HL-60 (cell line): ENCODE data around the gene PTPRD.

Source experiments
- DNase-seq, 2 experiments: peaks; one replicate each; pipeline ENCODE4 v3.0.0-alpha.2; 2010 to 2020; ENCODE audit warnings: low read depth in 1 of 2, low spot score in 1 of 2
- H3K27ac ChIP-seq: fragments of 250-450 bp; sonication (Bioruptor Pico); replicated peaks from 2 replicates; pipeline ENCODE4 v1.5.1; 2020; ENCODE audit warnings: mild to moderate bottlenecking, moderate library complexity
- H3K27me3 ChIP-seq: fragments of 250-450 bp; sonication (Bioruptor Pico); 2 replicates; pipeline ENCODE4 v1.5.1; 2021; ENCODE audit warnings: mild to moderate bottlenecking, moderate library complexity; ENCODE audit not compliant: insufficient read depth, poor library complexity, severe bottlenecking
- H3K4me3 ChIP-seq: replicated peaks from 2 replicates; pipeline ENCODE4 v1.5.1; 2011; ENCODE audit warnings: mild to moderate bottlenecking, control low read depth, low read length; ENCODE audit not compliant: insufficient read depth
- CTCF ChIP-seq: IDR thresholded peaks from one replicate; pipeline ENCODE4 v1.5.1; 2011; ENCODE audit warnings: low read length, control low read depth, inconsistent platforms; ENCODE audit not compliant: insufficient read depth
- GABPA ChIP-seq: IDR thresholded peaks from 2 replicates; pipeline ENCODE4 v1.6.1; 2012; ENCODE audit warnings: low read depth
- POLR2AphosphoS5 ChIP-seq: IDR thresholded peaks from 2 replicates; pipeline ENCODE4 v1.6.1; 2012; ENCODE audit warnings: low read depth
- REST ChIP-seq: IDR thresholded peaks from 2 replicates; pipeline ENCODE4 v1.6.1; 2012; ENCODE audit warnings: low read depth; ENCODE audit not compliant: insufficient replicate concordance
- SPI1 ChIP-seq: IDR thresholded peaks from 2 replicates; pipeline ENCODE4 v1.6.1; 2012; ENCODE audit warnings: low read depth, mild to moderate bottlenecking, borderline replicate concordance

PTPRD gene

GRCh38 chr9:8315211-8315610 is 2297.6 kb downstream of the PTPRD start:
- no peak overlapping the region for H3K27ac ChIP-seq
- H3K27me3 ChIP-seq, result no peaks in the 10 kb centered on the region
- TF ChIP-seq CTCF (no peak), POLR2AphosphoS5 (no peak), SPI1 (no peak), REST (no peak), GABPA (no peak)
- no peak overlapping the region for H3K4me3 ChIP-seq
- no peak for DNase-seq

- H3K27me3 ChIP-seq, result no peaks in the 10 kb centered on the region
- no peak overlapping the region for H3K27ac ChIP-seq
- H3K4me3 ChIP-seq, result no peak overlapping the region
- DNase-seq, result no peak
- TF ChIP-seq REST (no peak), GABPA (no peak), SPI1 (no peak), POLR2AphosphoS5 (no peak), CTCF (no peak)
These were observed 2303.5 kb downstream of the PTPRD start for GRCh38 chr9:8309258-8309657.

- Histone ChIP-seq H3K4me3 (no peak overlapping the region), H3K27ac (no peak overlapping the region), H3K27me3 (no peaks in the 10 kb centered on the region)
- no peak for TF ChIP-seq POLR2AphosphoS5
- TF ChIP-seq REST, result no peak
- DNase-seq, result no peak
These were observed 2308.1 kb downstream of the PTPRD start for GRCh38 chr9:8304720-8305119.

GRCh38 chr9:8301296-8301695 is 2311.5 kb downstream of the PTPRD start:
- H3K27ac ChIP-seq, result no peak overlapping the region
- H3K27me3 ChIP-seq, result no peaks in the 10 kb centered on the region
- no peak for TF ChIP-seq CTCF
- no peak for DNase-seq
- H3K4me3 ChIP-seq, result no peak overlapping the region
